Ammon's horn (tissue), 1 donor: Measurements from ENCODE around the gene RELCH.

ENCODE experiments used
- DNase-seq: peaks from one replicate; pipeline ENCODE4 v3.0.0-alpha.2; 2016; ENCODE audit warnings: low spot score

Gene RELCH

DNA sequence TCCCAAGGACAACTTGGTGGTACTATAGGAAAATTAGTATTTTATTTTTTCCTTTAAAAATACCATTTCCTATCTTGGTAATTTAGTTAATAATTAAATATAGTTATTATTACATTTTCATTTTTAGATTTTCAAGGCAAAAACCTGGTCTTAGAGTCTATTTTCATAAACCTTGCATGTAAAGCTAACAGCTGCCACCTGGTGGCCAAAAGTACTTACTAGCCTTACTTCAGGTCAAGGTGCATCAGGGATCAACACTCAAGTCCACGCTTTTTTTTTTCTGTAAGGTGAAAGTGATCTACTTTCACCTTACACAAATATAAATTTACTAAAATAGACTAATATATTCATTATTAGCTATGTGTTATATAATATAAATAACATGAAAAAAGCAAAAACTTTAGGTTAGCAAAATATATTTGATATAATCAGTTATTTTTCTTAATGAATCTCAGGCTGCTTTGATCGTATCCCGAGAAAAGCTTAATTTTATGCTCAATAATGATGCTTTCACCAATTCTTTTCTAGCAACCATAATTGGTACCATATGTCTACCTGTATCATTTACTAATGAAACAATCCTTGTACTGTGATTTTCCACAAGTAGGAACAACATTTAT is 62.5 kb downstream of the RELCH start:
- peak; percentile 82 for DNase-seq

DNA sequence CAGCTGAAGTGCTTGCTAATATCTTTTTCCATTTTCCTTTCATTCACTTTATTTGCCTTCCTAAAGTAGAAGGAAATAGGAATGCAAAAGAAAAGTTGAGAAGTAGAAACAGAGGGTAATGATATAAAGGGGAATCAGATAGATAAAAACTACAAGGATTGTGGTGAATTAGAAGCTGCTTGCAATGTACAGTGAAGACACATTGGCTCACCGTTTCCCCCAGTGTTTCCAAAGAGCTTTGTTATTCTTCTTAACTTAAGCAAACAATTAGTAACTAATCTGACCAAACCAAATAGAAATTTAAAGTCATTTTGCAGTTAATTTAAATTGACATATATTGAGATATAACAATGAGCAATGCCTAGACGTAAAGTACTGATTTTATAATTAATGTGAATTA is 63.4 kb downstream of the RELCH start:
- no peak for DNase-seq

GRCh38 chr18:62258093-62258492 is 71.0 kb downstream of the RELCH start:
- DNase-seq = no peak

- peak; percentile 60 for DNase-seq
Measured at GRCh38 chr18:62258616-62259015, 71.6 kb downstream of the RELCH start.

DNA sequence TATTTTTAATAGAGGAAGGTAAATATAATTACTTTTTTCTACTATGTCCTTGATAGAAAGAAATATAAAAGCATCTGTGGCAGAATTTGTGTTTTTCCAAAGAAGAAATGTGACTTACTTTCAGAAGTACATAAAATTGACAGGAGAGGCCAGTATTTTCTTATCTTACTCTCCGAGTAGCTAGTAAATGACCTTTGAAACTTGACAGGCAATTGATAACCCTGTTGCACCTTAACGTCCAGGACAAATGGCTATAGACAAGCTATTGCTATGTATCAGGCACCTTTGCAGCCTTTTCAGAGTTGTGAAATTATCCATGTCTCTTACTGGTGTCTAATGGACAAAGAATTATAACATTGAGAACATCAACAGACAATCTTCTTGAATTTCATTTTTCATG is 75.0 kb downstream of the RELCH start:
- DNase-seq = no peak

GRCh38 chr18:62264984-62265383 is 77.9 kb downstream of the RELCH start:
- DNase-seq = peak; percentile 11

DNA sequence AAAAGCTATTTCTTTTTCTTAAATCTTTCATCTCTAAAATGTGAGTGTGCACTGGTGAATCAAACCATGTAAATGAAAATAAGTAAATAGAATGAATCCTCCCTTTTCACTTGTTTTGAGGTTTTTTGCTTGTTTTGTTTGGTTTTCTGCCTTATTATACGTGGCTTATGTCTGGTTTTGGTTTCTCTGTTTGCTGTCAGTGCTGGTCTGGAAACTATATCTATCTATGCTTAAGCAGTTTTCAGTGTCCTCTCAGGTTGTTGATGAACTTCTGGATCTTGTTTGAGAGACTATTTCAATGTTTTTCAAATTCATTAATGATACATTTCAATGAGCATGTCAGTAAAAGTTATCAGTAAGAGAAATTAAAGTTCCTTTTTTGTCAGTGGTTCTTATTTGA is 90.0 kb downstream of the RELCH start:
- no peak for DNase-seq

- DNase-seq = no peak
Measured at GRCh38 chr18:62279561-62279960, 92.5 kb downstream of the RELCH start.

- no peak for DNase-seq
Measured at GRCh38 chr18:62280058-62280457, 93.0 kb downstream of the RELCH start.

DNA sequence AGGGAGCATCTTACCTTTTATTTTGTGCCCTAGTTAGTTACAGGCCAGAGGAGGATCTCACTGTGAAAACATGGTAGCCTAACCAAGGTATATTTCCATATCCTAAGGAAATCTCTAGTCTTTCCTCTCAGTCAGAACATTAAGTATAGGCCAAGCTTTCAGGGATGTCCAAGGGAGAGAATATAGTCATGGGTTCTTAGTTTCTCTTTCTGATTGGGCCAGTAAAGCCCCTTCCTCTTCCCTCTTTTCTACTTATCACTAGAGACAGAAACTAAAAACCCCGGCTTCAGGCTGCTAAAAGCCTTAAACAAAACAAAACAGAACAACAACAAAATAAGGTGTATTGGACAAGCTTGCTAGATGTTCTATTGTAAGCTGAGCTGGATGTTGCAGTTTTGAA is 93.7 kb downstream of the RELCH start:
- no peak for DNase-seq

DNA sequence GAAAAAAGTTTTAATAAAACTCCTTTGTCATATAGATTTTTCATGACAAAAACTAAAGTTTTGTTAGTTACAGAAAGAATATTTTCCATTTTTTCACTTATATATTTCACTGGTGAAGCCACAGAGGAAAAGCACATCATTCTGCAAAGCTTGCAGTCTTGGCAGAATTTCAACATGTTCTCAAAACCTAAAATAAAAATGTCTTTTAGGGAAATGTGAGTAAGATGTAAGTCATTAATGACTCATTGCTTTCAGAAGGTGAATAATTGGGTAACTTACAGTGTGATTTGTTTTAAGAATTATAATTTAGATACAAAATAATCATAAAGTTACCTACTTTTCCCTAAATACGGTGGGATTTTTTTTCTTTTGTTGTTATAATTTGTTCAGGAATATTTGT is 94.6 kb downstream of the RELCH start:
- DNase-seq = no peak

GRCh38 chr18:62282188-62282629 is 95.2 kb downstream of the RELCH start:
- DNase-seq = no peak

GRCh38 chr18:62284637-62285036 is 97.6 kb downstream of the RELCH start:
- DNase-seq = no peak

GRCh38 chr18:62285281-62285680 is 98.2 kb downstream of the RELCH start:
- DNase-seq = no peak

GRCh38 chr18:62287781-62288664 is 101.0 kb downstream of the RELCH start:
- DNase-seq = no peak

DNA sequence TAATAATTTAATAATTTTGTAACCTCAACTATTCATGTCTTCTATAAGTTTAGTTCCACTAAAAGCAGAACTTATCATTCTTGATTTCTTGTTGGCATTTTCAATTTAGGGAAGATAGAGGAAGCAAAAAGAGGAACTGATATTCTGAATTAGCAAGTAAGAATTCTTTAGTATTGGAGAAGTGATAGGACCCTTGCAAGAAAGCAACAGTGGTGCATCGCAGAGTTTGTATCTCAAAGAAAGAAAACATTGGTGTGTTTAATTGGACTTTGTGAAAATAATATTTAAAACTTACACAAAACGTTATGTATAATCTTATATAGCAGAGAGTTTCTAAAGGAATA is 101.6 kb downstream of the RELCH start:
- peak; percentile 10 for DNase-seq

DNA sequence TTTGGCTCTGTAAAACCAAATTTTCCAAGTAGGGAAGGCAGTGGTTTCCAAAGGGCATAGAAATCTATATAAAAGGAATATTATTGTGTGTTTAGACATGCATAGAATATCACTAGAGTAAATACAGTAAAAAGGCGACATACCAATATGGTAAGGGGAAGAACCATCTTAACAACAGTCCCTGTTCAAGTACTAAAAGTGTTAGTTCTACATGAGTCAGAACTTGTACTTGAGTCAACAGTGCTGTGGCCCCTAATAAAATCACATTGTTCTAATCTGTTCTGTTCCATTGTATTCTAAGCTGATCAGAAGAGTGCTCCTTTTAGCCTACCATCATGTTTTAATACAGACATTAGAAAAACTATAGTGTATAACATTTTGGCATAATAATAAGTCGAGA is 102.0 kb downstream of the RELCH start:
- no peak for DNase-seq

- no peak for DNase-seq
Measured at GRCh38 chr18:62294073-62294472, 107.0 kb downstream of the RELCH start.

- no peak for DNase-seq
Measured at GRCh38 chr18:62300359-62300963, 113.4 kb downstream of the RELCH start.

- no peak for DNase-seq
Measured at GRCh38 chr18:62301322-62301721, 114.3 kb downstream of the RELCH start.

DNA sequence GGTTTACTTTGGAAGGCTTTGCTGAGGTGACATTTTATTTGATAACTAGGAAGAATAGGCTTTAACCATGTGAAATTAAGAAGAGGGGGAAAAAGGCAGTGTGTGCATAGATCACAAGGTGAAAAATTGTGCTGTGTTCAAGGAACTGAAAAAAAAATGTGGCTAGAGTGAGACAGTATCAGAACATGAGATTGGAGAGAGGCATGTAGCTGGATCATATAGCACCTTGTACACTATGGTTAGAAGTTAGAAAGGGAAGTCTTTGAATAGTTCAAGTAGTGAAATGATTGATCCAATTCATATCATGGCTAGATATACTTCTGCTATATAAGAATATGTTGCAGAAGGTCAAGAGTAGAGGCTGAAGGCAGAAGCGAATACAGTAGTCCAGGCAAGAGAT is 125.8 kb downstream of the RELCH start:
- DNase-seq = no peak

DNA sequence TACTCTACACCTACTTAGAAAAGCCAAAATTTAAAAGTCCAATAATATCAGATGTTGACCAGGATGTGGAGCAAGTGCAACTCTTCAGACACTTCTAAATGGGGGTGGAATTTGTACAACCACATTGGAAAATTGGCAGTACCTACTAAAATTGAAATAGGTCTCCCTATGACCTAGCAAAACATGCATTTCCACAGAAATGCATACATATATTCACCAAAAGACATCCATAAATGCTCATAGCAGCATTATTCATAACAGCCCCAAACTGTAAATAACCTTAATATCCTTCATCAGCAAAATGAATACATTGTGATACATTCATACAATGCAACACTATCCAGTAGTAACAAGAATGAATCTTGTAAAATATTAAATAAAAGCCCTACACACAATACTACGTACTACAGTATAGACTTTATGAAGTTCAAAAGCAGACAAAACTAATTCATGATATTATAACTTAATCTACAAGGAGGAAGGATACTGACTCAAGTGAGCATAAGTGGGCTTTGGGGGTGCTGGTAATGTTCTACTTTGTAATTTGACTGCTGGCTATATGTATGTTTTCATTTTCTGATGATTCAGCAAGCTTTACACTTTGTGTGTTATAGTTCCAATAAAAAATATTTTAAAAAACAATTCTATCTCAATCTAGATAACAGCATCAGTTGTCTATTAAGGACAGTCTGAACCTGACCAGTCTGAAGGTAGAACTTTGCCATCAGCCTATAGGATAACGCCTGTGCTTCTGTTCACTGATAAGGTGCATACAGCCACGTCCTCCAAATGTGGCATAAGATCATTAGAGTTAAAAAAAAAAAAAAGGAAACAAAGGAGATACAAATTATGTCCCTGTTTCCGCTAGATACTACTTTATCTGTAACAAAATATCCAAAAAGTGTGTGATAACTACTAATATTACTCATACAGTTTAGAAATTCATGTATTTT is 131.4 kb downstream of the RELCH start:
- no peak for DNase-seq
